ENCODE measurements around the gene NMNAT1. TPM values are rescaled to one million over a fixed set of nuclear protein-coding genes. Genes with fewer than 3 reads are reported as not detected.
"Not testable (repeated sequence)": the region's sequence is repeated elsewhere in the genome, so short reads cannot be mapped to it uniquely, and the experiment has no call there.

Gene NMNAT1
- total and polyA plus RNA-seq, 7 donors, result 5.1 to 14.6 (median 9.7) TPM

DNA sequence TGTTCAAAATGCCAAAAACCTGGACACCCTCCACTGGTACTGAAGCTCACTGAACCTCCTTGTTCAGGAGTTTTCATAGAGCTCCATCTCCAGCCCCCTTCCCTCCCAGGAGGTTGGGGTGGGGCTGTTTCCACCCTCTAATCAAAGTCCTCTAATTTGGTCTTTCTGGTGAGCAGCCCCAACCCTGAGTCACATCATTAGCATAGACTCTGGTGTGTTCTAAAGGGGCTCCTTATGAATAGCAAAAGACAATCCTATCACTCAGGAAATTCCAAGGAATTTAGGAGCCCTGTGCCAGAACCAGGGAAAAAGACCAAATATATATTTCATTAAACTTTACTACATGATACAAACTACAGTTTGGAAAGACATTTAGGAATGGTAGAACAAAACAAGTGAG lies 76.3 kb downstream of the NMNAT1 start:
- Histone ChIP-seq H3K4me1 (peaks cover 0 to 6% (median 3%) of the 10 kb centered on the region in 4 donors), H3K4me3 (no peak overlapping the region), H3K27ac (no peak overlapping the region), H3K9me3 (no peaks in the 10 kb centered on the region), H3K36me3 (no peaks in the 10 kb centered on the region), H3K27me3 (no peaks in the 10 kb centered on the region)
- intact Hi-C loops (cut with DNase I), result no loop called here
- no peak for DNase-seq
- TF ChIP-seq EP300 (IDR thresholded peaks at IDR 0.05) (no peak), POLR2AphosphoS5 (IDR thresholded peaks at IDR 0.05) (no peak), POLR2A (IDR thresholded peaks at IDR 0.05) (no peak)
- TF ChIP-seq, protein P1, sequence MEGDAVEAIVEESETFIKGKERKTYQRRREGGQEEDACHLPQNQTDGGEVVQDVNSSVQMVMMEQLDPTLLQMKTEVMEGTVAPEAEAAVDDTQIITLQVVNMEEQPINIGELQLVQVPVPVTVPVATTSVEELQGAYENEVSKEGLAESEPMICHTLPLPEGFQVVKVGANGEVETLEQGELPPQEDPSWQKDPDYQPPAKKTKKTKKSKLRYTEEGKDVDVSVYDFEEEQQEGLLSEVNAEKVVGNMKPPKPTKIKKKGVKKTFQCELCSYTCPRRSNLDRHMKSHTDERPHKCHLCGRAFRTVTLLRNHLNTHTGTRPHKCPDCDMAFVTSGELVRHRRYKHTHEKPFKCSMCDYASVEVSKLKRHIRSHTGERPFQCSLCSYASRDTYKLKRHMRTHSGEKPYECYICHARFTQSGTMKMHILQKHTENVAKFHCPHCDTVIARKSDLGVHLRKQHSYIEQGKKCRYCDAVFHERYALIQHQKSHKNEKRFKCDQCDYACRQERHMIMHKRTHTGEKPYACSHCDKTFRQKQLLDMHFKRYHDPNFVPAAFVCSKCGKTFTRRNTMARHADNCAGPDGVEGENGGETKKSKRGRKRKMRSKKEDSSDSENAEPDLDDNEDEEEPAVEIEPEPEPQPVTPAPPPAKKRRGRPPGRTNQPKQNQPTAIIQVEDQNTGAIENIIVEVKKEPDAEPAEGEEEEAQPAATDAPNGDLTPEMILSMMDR (IDR thresholded peaks at IDR 0.05), result no peak

DNA sequence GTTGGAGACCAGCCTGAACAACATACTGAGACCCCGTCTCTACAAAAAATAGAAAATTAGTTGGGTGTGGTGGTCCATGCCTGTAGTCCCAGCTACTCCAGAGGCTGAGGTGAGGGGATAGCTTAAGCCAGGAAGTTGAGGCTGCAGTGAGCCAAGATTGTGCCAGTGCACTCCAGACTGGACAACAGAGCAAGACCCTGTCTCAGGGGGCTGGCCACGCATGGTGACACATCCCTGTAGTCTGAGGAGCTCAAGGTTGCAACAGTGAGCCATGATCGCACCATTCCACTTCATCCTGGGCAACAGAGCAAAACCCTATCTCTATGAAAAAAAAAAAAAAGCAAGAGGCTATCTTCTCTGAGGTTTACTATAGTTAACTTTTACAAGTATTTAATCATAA lies 76.8 kb downstream of the NMNAT1 start:
- 93% methylated on average over 3 of the region's 3 CpGs for WGBS, 2 donors
- no peaks in the 10 kb centered on the region for H3K27me3 ChIP-seq
- no peak overlapping the region for H3K27ac ChIP-seq
- H3K4me1 ChIP-seq, result peaks cover 0 to 6% (median 3%) of the 10 kb centered on the region in 4 donors
- no peak overlapping the region for H3K4me3 ChIP-seq
- no peaks in the 10 kb centered on the region for H3K9me3 ChIP-seq
- no peak for DNase-seq
- no peak for TF ChIP-seq POLR2AphosphoS5 (IDR thresholded peaks at IDR 0.05)
- TF ChIP-seq, protein P1 (IDR thresholded peaks at IDR 0.05), result no peak
- TF ChIP-seq POLR2A (IDR thresholded peaks at IDR 0.05), result no peak
- TF ChIP-seq EP300 (IDR thresholded peaks at IDR 0.05), result no peak
- H3K36me3 ChIP-seq, result no peaks in the 10 kb centered on the region
- intact Hi-C loops (cut with DNase I), result no loop called here

DNA sequence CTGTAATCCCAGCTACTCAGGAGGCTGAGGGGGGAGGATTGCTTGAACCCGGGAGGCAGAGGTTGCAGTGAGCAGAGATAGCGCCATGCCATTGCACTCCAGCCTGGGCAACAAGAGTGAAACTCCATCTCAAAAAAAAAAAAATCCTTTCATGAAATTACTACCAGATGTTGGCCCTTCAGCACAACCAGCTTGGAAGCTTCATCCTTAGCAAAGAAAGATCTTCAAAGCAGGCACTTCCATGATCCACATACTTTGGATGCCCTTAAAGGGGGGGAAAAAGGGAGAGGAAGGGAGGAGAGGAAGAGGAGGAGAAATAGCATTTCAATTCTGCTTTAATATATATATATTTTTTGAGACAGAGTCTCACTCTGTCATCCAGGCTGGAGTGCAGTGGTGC lies 77.4 kb downstream of the NMNAT1 start:
- 82 to 86% methylated on average over 2 of the region's 2 CpGs for WGBS, 2 donors
- H3K4me3 ChIP-seq; H3K27me3 ChIP-seq; intact Hi-C loops (cut with DNase I); H3K27ac ChIP-seq; H3K9me3 ChIP-seq; H3K4me1 ChIP-seq; H3K36me3 ChIP-seq; DNase-seq: not testable (repeated sequence)

DNA sequence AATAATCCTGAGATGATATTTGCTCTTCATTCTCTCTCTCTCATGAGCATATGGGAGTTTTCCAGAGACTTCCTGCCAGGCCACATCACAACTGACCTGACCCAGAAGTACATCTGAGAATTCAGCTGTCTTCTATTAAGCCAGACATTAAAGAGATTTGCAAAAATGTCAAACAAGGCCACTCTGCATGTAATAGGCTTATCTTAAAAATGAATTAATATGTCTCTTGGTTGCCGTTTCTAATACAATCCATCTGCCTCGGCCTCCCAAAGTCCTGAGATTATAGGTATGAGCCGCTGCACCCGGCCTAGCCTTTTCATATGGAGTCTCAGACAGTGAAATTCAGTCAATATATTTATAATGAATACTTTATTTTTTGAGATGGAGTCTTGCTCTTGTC lies 78.7 kb downstream of the NMNAT1 start:
- H3K4me1 ChIP-seq; DNase-seq; intact Hi-C loops (cut with DNase I); H3K9me3 ChIP-seq; H3K27me3 ChIP-seq; H3K27ac ChIP-seq; H3K4me3 ChIP-seq; H3K36me3 ChIP-seq: not testable (repeated sequence)
- WGBS, 2 donors, result 90 to 93% methylated on average over 4 of the region's 4 CpGs

DNA sequence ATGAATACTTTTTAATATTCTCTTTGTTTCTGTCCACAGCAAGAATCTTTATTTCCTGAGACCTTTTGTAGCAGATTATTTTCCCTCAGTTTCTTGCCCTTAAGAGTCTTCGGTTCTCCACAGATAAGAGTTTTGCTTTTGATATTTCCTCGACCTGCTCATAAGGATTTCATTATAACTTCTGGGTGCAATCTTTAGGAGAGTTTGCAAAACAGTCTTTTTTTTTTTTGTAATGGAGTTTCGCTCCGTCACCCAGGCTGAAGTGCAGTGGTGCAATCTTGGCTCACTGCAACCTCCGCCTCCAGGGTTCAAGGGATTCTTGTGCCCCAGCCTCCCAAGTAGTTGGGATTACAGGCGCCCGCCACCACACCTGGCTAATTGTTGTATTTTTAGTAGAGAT lies 79.4 kb downstream of the NMNAT1 start:
- no peaks in the 10 kb centered on the region for H3K27me3 ChIP-seq
- H3K36me3 ChIP-seq, result no peaks in the 10 kb centered on the region
- H3K4me3 ChIP-seq, result no peak overlapping the region
- no peak for TF ChIP-seq POLR2A (IDR thresholded peaks at IDR 0.05)
- TF ChIP-seq, protein P1 (IDR thresholded peaks at IDR 0.05), result no peak
- TF ChIP-seq EP300 (IDR thresholded peaks at IDR 0.05), result no peak
- TF ChIP-seq POLR2AphosphoS5 (IDR thresholded peaks at IDR 0.05), result no peak
- H3K27ac ChIP-seq, result no peak overlapping the region
- no peaks in the 10 kb centered on the region for H3K4me1 ChIP-seq
- intact Hi-C loops (cut with DNase I), result no loop called here
- DNase-seq, result no peak
- no peaks in the 10 kb centered on the region for H3K9me3 ChIP-seq
- WGBS, 2 donors, result 86 to 94% methylated on average over 7 of the region's 7 CpGs

DNA sequence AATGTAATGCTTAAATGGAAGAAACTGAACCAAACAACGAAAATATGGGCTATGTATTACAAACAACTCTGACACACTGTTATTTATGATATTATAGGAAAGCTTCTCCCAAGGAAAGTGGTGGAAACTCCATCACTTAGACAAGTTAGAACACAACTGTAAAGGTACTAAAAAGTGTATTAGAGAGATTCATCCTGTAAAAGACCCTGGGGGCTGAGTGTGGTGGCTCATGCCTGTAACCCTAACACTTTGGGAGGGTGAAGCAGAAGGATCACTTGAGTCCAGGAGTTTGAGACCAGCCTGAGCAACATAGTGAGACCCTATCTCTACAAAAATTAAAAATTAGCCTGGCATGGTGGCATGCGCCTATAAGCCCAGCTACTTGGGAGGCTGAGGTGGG lies 82.1 kb downstream of the NMNAT1 start:
- Histone ChIP-seq H3K27ac (no peak overlapping the region), H3K4me3 (no peak overlapping the region), H3K4me1 (no peaks in the 10 kb centered on the region), H3K9me3 (no peaks in the 10 kb centered on the region), H3K27me3 (no peaks in the 10 kb centered on the region), H3K36me3 (no peaks in the 10 kb centered on the region)
- no peak for DNase-seq
- TF ChIP-seq POLR2AphosphoS5 (IDR thresholded peaks at IDR 0.05) (no peak), EP300 (IDR thresholded peaks at IDR 0.05) (no peak), POLR2A (IDR thresholded peaks at IDR 0.05) (no peak)
- TF ChIP-seq, protein P1 (IDR thresholded peaks at IDR 0.05), result no peak
- intact Hi-C loops (cut with DNase I), result no loop called here
- 88 to 92% methylated on average over 2 of the region's 2 CpGs for WGBS, 2 donors
